H1 (cell line): Measurements from ENCODE around the gene MFAP3L. TPM values are rescaled to one million over a fixed set of nuclear protein-coding genes. Genes with fewer than 3 reads are reported as not detected.

Source experiments
- CTCF ChIA-PET: fragments of 300-600 bp; sonication (Branson Sonifier 250); formaldehyde crosslinking; loops from one replicate; lab custom pipeline; 2021; ENCODE audit not compliant: partially characterized antibody; lab: Charles Lee
- POLR2A ChIA-PET: fragments of 300-600 bp; sonication (Branson Sonifier 250); formaldehyde crosslinking; loops from one replicate; lab custom pipeline; 2021; ENCODE audit warnings: inconsistent platforms; ENCODE audit not compliant: partially characterized antibody; lab: Charles Lee
- DNase-seq, 2 experiments: peaks; one replicate each; pipeline versions ENCODE4 v3.0.0 to v3.0.0-alpha.2; 2010 to 2022; ENCODE audit warnings: low spot score in 2 of 2, low read depth in 1 of 2, mixed read lengths in 1 of 2
- FAIRE-seq: peaks from 2 replicates; lab custom pipeline; 2011; peaks lifted over from hg19 to GRCh38; lab: Jason Lieb, UNC
- H2AFZ ChIP-seq: 2 replicates; pipeline ENCODE4 v1.8.1; 2012; ENCODE audit warnings: low read length, inconsistent platforms
- H2AK5ac ChIP-seq: 2 replicates; pipeline ENCODE4 v1.6.1; 2013; ENCODE audit warnings: low read depth, low read length
- H2BK120ac ChIP-seq: replicated peaks from 2 replicates; pipeline ENCODE3; 2013; ENCODE audit warnings: low read depth, low read length, inconsistent platforms
- H2BK12ac ChIP-seq: 2 replicates; pipeline ENCODE4 v1.6.1; 2013; ENCODE audit warnings: low read depth, low read length
- H2BK15ac ChIP-seq: 2 replicates; pipeline ENCODE4 v1.6.1; 2013; ENCODE audit warnings: low read length
- H2BK20ac ChIP-seq: 2 replicates; pipeline ENCODE4 v1.6.1; 2013; ENCODE audit warnings: low read length
- H2BK5ac ChIP-seq: 2 replicates; pipeline ENCODE4 v1.6.1; 2013; ENCODE audit warnings: low read depth, low read length
- H3K14ac ChIP-seq: 2 replicates; pipeline ENCODE4 v1.6.1; 2013; ENCODE audit warnings: inconsistent platforms; ENCODE audit not compliant: insufficient read length
- H3K18ac ChIP-seq: 2 replicates; pipeline ENCODE4 v1.6.1; 2013; ENCODE audit warnings: low read length; ENCODE audit errors: extremely low read depth
- H3K23ac ChIP-seq: 2 replicates; pipeline ENCODE4 v1.6.1; 2013; ENCODE audit warnings: inconsistent platforms; ENCODE audit not compliant: insufficient read length
- H3K23me2 ChIP-seq: 2 replicates; pipeline ENCODE4 v1.6.1; 2013; ENCODE audit warnings: low read depth, low read length
- H3K27ac ChIP-seq: 2 replicates; pipeline ENCODE4 v1.6.1; 2011; ENCODE audit warnings: low read depth, low read length, inconsistent platforms
- H3K27me3 ChIP-seq, 4 experiments: replicated peaks in 1 of 4; 1 replicate in 1 of 4; 2 replicates in 3 of 4; pipeline versions ENCODE4 v1.6.1 to v1.8.1; 2011 to 2013; ENCODE audit warnings: low read length in 3 of 4, mild to moderate bottlenecking in 3 of 4, inconsistent platforms in 2 of 4, mixed read lengths in 2 of 4, moderate library complexity in 1 of 4; ENCODE audit not compliant: control insufficient read depth in 3 of 4, insufficient read depth in 3 of 4; ENCODE audit errors: extremely low read depth in 1 of 4
- H3K36me3 ChIP-seq, 4 experiments: 2 replicates each; pipeline versions ENCODE4 v1.6.1 to v1.8.1; 2011 to 2013; ENCODE audit warnings: mild to moderate bottlenecking in 4 of 4, low read length in 3 of 4, moderate library complexity in 2 of 4, control low read depth in 1 of 4, inconsistent platforms in 1 of 4; ENCODE audit not compliant: insufficient read depth in 4 of 4, control insufficient read depth in 2 of 4
- H3K4ac ChIP-seq: replicated peaks from 2 replicates; pipeline ENCODE3; 2013; ENCODE audit warnings: low read length, low read depth, mixed read lengths, inconsistent platforms; ENCODE audit not compliant: insufficient read length
- H3K4me1 ChIP-seq, 4 experiments: replicated peaks in 1 of 4; 1 replicate in 1 of 4; 2 replicates in 3 of 4; pipeline versions ENCODE4 v1.6.1 to v1.8.1; 2011 to 2013; ENCODE audit warnings: low read length in 3 of 4, inconsistent platforms in 2 of 4, mixed read lengths in 1 of 4; ENCODE audit not compliant: insufficient read depth in 4 of 4, control insufficient read depth in 3 of 4
- H3K4me2 ChIP-seq, 2 experiments: 2 replicates each; pipeline versions ENCODE4 v1.6.1 to v1.8.1; 2011 to 2013; ENCODE audit warnings: low read depth in 2 of 2, low read length in 2 of 2, control low read depth in 1 of 2, inconsistent platforms in 1 of 2, mild to moderate bottlenecking in 1 of 2; ENCODE audit not compliant: insufficient read depth in 1 of 2
- H3K4me3 ChIP-seq, 4 experiments: fragments of 200-600, 300-600 bp in 1 of 4; sonication (generic), shearing (Covaris generic), sonication (Bioruptor Twin) in 1 of 4; 2 replicates each; pipeline versions ENCODE4 v1.5.1 to v1.8.1; 2011 to 2016; ENCODE audit warnings: low read length in 4 of 4, low read depth in 3 of 4, control low read depth in 2 of 4, inconsistent platforms in 2 of 4, mild to moderate bottlenecking in 2 of 4, mixed read lengths in 1 of 4, moderate library complexity in 1 of 4; ENCODE audit not compliant: insufficient read depth in 2 of 4; ENCODE audit errors: extremely low read depth in 1 of 4
- H3K56ac ChIP-seq: replicated peaks from 2 replicates; pipeline ENCODE3; 2013; ENCODE audit warnings: low read depth, mild to moderate bottlenecking, mixed read lengths, low read length, inconsistent platforms; ENCODE audit not compliant: insufficient read length
- H3K79me1 ChIP-seq: 2 replicates; pipeline ENCODE4 v1.6.1; 2013; ENCODE audit warnings: low read depth, low read length, control low read depth
- H3K79me2 ChIP-seq, 2 experiments: 2 replicates each; pipeline versions ENCODE4 v1.6.1 to v1.8.1; 2012 to 2013; ENCODE audit warnings: low read length in 2 of 2, mild to moderate bottlenecking in 2 of 2, inconsistent platforms in 1 of 2; ENCODE audit not compliant: insufficient read depth in 2 of 2, control insufficient read depth in 1 of 2
- H3K9ac ChIP-seq, 4 experiments: replicated peaks in 1 of 4; 1 replicate in 1 of 4; 2 replicates in 3 of 4; pipeline versions ENCODE4 v1.6.1 to v1.8.1; 2011 to 2013; ENCODE audit warnings: low read depth in 3 of 4, low read length in 3 of 4, control low read depth in 2 of 4, mild to moderate bottlenecking in 2 of 4, moderate library complexity in 2 of 4, inconsistent platforms in 1 of 4; ENCODE audit errors: extremely low read depth in 1 of 4
- H3K9me3 ChIP-seq, 2 experiments: 2 replicates each; pipeline versions ENCODE4 v1.6.1 to v1.8.1; 2012 to 2013; ENCODE audit warnings: mild to moderate bottlenecking in 2 of 2, moderate library complexity in 2 of 2, control low read depth in 1 of 2, inconsistent platforms in 1 of 2, low read depth in 1 of 2, low read length in 1 of 2, mixed read lengths in 1 of 2; ENCODE audit not compliant: insufficient read depth in 2 of 2
- H4K20me1 ChIP-seq, 2 experiments: replicated peaks in 1 of 2; 2 replicates each; pipeline versions ENCODE3 to v1.8.1; 2011 to 2013; ENCODE audit warnings: inconsistent platforms in 2 of 2, low read length in 2 of 2, mild to moderate bottlenecking in 1 of 2; ENCODE audit not compliant: insufficient read depth in 2 of 2, control insufficient read depth in 1 of 2
- H4K5ac ChIP-seq: 2 replicates; pipeline ENCODE4 v1.6.1; 2013; ENCODE audit warnings: low read length, low read depth, mixed read lengths, inconsistent platforms; ENCODE audit not compliant: insufficient read length
- H4K8ac ChIP-seq: 2 replicates; pipeline ENCODE4 v1.8.0; 2013; ENCODE audit warnings: mild to moderate bottlenecking, moderate library complexity, low read length, inconsistent platforms; ENCODE audit not compliant: insufficient read depth; ENCODE audit errors: extremely low read depth
- H4K91ac ChIP-seq: replicated peaks from 2 replicates; pipeline ENCODE3; 2013; ENCODE audit warnings: low read length, mixed read lengths, inconsistent platforms; ENCODE audit not compliant: insufficient read length
- BCL11A ChIP-seq, 2 experiments: IDR thresholded peaks; one replicate each; pipeline ENCODE4 v1.6.1; 2011; ENCODE audit warnings: low read depth in 2 of 2, low read length in 2 of 2, mild to moderate bottlenecking in 2 of 2
- CBX5 ChIP-seq: fragments of 300-800, 300-1000 bp; sonication (generic); IDR thresholded peaks from 2 replicates; pipeline ENCODE4 v1.7.1; 2016; ENCODE audit warnings: antibody characterized with exemption, low read length, low read depth
- CHD1 ChIP-seq: IDR thresholded peaks from 2 replicates; pipeline ENCODE4 v1.6.1; 2012; ENCODE audit warnings: low read depth, low read length, improper control_type of control experiment
- EGR1 ChIP-seq: IDR thresholded peaks from 2 replicates; pipeline ENCODE4 v1.6.1; 2011; ENCODE audit warnings: low read depth, low read length, borderline replicate concordance
- KDM1A ChIP-seq: fragments of 200-600, 300-600 bp; sonication (generic); IDR thresholded peaks from 2 replicates; pipeline ENCODE4 v1.7.1; 2016; ENCODE audit warnings: mild to moderate bottlenecking, low read length, borderline replicate concordance
- MAFK ChIP-seq: IDR thresholded peaks from 2 replicates; pipeline ENCODE4 v1.6.1; 2012; ENCODE audit warnings: low read depth, mild to moderate bottlenecking, improper control_type of control experiment, low read length
- POLR2AphosphoS5 ChIP-seq: IDR thresholded peaks from 2 replicates; pipeline ENCODE4 v1.6.1; 2011; ENCODE audit warnings: low read depth, low read length
- RAD21 ChIP-seq, 2 experiments: IDR thresholded peaks in 1 of 2; conservative IDR thresholded peaks in 1 of 2; 2 replicates each; pipeline ENCODE4 v1.6.1; 2011; ENCODE audit warnings: low read depth in 2 of 2, low read length in 2 of 2, improper control_type of control experiment in 1 of 2, inconsistent platforms in 1 of 2, mild to moderate bottlenecking in 1 of 2, moderate library complexity in 1 of 2
- SP1 ChIP-seq: IDR thresholded peaks from 2 replicates; pipeline ENCODE4 v1.6.1; 2011; ENCODE audit warnings: low read depth, low read length
- SP4 ChIP-seq: IDR thresholded peaks from 2 replicates; pipeline ENCODE4 v1.6.1; 2012; ENCODE audit warnings: low read length, inconsistent platforms
- TAF1 ChIP-seq: IDR thresholded peaks from 2 replicates; pipeline ENCODE4 v1.6.1; 2011; ENCODE audit warnings: mild to moderate bottlenecking, low read depth, low read length
- TCF12 ChIP-seq: IDR thresholded peaks from 2 replicates; pipeline ENCODE4 v1.6.1; 2011; ENCODE audit warnings: low read depth, mild to moderate bottlenecking, low read length
- WGBS, 2 experiments: shearing (Covaris generic) in 1 of 2; methylation state at CpG; one replicate each; pipeline versions ENCODE4 v1.1.6 to v1.1.7; 2013 to 2015; ENCODE audit warnings: low lambda C conversion rate in 2 of 2, mixed read lengths in 2 of 2, inconsistent platforms in 1 of 2, low coverage in 1 of 2, missing lambda C conversion rate in 1 of 2; ENCODE audit not compliant: insufficient replicate concordance in 2 of 2, insufficient coverage in 1 of 2, insufficient read length in 1 of 2; ENCODE audit errors: extremely low coverage in 1 of 2, missing lambda C conversion rate in 1 of 2; 5-methylcytosine and 5-hydroxymethylcytosine counted together
- polyA plus RNA-seq, 7 experiments: library from polyadenylated mRNA; depleted of rRNA in 3 of 7; stranded (reverse) in 5 of 7; unstranded in 2 of 7; fragments of >200 nt in 5 of 7; fragments of 200-250 nt in 2 of 7; gene quantifications; 1 replicate in 5 of 7; 2 replicates in 1 of 7; 4 replicates in 1 of 7; pipeline versions ENCODE4 v1.2.1 to v1.2.3, GENCODE V29; 2011 to 2013; ENCODE audit warnings: missing spikeins in 2 of 7, mixed read lengths in 2 of 7
- total RNA-seq: library from RNA; stranded (reverse); fragmentation: NEBNext Ultra II Directional; extraction: Animal tissue kit (Norgen Biotek cat#: 25700); gene quantifications from 2 replicates; pipeline ENCODE4 v1.2.1, GENCODE V29; 2021
- TF ChIP-seq, protein P1 (sequence below): IDR thresholded peaks from 2 replicates; pipeline ENCODE4 v1.6.1; 2011; ENCODE audit warnings: low read depth, mild to moderate bottlenecking, low read length; ENCODE audit not compliant: insufficient read depth

MFAP3L gene
- total and polyA plus RNA-seq, 2 of the 8 experiments (the other 6 are each of a cell fraction or from before 2014, with no cell fraction given) = 7.0 to 9.8 TPM

DNA sequence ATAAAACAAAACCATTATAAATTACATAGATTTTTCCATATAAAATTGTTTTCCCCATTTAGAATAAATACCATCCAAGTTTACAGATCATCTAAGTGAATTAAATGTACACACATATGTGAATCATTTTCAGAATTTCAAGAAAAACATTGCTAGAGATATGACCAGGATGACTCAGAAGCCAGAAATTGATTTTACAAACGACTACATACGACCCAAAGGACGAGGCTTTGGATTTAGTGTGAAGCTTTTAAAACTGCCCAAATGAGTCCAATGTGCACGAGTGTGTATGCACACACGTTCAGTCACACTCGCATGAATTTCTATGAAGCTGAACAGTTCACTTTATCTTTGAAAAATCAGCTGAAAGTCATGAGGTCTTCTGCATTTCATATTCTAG lies 37.9 kb downstream of the MFAP3L start:
- Histone ChIP-seq H3K27me3 (no peaks in the 10 kb centered on the region), H3K9ac (no peak overlapping the region), H3K4me2 (no peak overlapping the region), H2BK120ac (no peak overlapping the region), H3K79me2 (no peaks in the 10 kb centered on the region), H4K8ac (no peak overlapping the region), H3K4me3 (no peak overlapping the region), H2BK5ac (no peak overlapping the region), H3K36me3 (no peaks in the 10 kb centered on the region; a peak in 1 of 8 replicates), H3K27ac (no peak overlapping the region), H3K18ac (no peak overlapping the region), H2AK5ac (no peak overlapping the region), H2AFZ (no peak overlapping the region), H3K23ac (no peak overlapping the region), H3K79me1 (no peaks in the 10 kb centered on the region), H2BK15ac (no peak overlapping the region), H3K4me1 (peaks cover 0 to 6% (median 0%) of the 10 kb centered on the region in 4 experiments; a peak in 1 of 7 replicates), H4K20me1 (no peaks in the 10 kb centered on the region), H4K91ac (no peak overlapping the region), H3K14ac (no peak overlapping the region), H4K5ac (no peak overlapping the region), H3K4ac (no peak overlapping the region), H2BK20ac (no peak overlapping the region), H3K56ac (no peak overlapping the region), H2BK12ac (no peak overlapping the region), H3K23me2 (no peaks in the 10 kb centered on the region), H3K9me3 (no peaks in the 10 kb centered on the region)
- WGBS, 2 experiments = 93% methylated on average over 6 of the region's 6 CpGs; no CpG with 5 or more reads in 1 of the 2 experiments
- DNase-seq (no peak), FAIRE-seq (no peak)
- ChIA-PET CTCF (interaction anchor here (0.7 to 1.6 kb wide), 2 partner anchors 37 to 177 kb away, joined by 3 read pairs; no protein-coding TSS in a partner anchor), POLR2A (no interaction called here)
- TF ChIP-seq MAFK (no peak), SP4 (no peak), EGR1 (no peak), TCF12 (no peak), KDM1A (no peak), RAD21 (IDR thresholded peaks at IDR 0.05 in 1 of 2, conservative IDR thresholded peaks at IDR 0.05 in 1 of 2; ENCODE audit: low read depth in 2 of 2, low read length in 2 of 2) (no peak), POLR2AphosphoS5 (no peak), BCL11A (IDR thresholded peaks at IDR 0.05; ENCODE audit: low read depth in 2 of 2, low read length in 2 of 2) (no peak), CBX5 (no peak), TAF1 (no peak), SP1 (no peak), CHD1 (no peak)
- TF ChIP-seq, protein P1, sequence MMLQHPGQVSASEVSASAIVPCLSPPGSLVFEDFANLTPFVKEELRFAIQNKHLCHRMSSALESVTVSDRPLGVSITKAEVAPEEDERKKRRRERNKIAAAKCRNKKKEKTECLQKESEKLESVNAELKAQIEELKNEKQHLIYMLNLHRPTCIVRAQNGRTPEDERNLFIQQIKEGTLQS = no peak
